ENCODE measurements around the gene UQCC2.

- TF ChIP-seq POLR2A (IDR thresholded peaks at IDR 0.05; ENCODE audit: low read length) (peak; percentile 2), GATA1 (IDR thresholded peaks at IDR 0.05; ENCODE audit: low read depth, low read length) (no peak)
Measured at GRCh38 chr6:33694977-33695376, 16.5 kb downstream of the UQCC2 start.

Measured in erythroblast (primary cell).